Effector CD4-positive, alpha-beta T cell (primary cell): ENCODE measurements around the gene DAGLA.
"Not testable (repeated sequence)": the region's sequence is repeated elsewhere in the genome, so short reads cannot be mapped to it uniquely, and the experiment has no call there.

ENCODE experiments used
- DNase-seq: peaks from one replicate; pipeline ENCODE4 v3.0.0-alpha.2; 2020
- total RNA-seq: gene quantifications from one replicate; lab custom pipeline; 2026; lab: John Stamatoyannopoulos, UW

Gene DAGLA, protein sequence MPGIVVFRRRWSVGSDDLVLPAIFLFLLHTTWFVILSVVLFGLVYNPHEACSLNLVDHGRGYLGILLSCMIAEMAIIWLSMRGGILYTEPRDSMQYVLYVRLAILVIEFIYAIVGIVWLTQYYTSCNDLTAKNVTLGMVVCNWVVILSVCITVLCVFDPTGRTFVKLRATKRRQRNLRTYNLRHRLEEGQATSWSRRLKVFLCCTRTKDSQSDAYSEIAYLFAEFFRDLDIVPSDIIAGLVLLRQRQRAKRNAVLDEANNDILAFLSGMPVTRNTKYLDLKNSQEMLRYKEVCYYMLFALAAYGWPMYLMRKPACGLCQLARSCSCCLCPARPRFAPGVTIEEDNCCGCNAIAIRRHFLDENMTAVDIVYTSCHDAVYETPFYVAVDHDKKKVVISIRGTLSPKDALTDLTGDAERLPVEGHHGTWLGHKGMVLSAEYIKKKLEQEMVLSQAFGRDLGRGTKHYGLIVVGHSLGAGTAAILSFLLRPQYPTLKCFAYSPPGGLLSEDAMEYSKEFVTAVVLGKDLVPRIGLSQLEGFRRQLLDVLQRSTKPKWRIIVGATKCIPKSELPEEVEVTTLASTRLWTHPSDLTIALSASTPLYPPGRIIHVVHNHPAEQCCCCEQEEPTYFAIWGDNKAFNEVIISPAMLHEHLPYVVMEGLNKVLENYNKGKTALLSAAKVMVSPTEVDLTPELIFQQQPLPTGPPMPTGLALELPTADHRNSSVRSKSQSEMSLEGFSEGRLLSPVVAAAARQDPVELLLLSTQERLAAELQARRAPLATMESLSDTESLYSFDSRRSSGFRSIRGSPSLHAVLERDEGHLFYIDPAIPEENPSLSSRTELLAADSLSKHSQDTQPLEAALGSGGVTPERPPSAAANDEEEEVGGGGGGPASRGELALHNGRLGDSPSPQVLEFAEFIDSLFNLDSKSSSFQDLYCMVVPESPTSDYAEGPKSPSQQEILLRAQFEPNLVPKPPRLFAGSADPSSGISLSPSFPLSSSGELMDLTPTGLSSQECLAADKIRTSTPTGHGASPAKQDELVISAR
- total RNA-seq, result 2.4 reads per million, percentile 7 among the genes with 10 or more reads in this experiment

DNA sequence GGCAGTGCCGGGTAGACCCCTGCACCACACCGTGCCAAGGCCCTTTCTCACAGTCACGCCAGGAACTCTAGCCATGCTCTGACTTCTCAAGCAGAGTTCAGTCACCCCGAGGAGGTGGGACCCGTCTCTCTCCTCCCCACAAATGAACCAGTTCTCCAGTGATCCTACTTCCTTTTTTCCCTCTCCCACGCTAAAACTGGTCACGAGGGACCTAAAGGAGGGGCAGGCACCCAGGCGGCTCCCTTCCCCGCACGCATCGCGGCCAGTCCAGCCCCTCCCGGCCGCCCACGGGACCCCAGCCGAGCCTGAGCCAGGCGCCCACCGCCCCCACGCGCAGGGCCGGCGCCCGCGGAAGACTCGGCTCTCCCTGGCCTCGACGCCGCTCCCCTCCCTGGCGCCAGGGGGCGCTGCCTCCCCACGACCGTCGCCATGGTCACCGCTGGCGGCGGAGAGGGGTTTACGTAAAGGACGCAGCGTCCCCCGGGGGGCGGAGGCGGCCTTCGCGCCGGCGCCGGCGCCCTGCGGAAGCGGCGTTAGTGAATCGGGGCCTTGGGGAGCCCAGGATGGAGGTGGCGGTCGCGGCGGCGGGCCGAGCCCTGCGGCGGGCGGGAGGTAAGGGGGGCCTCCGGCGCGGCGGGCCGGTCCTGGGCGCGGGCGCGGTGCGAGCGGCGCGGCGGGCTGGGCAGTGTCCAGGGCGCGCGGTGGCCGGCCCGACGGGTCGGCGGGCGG, at the start of gene DAGLA:
TSS of gene DAGLA (plus strand) at position 499 of the 729 bp plus-strand sequence. CDS start 39,765 bp downstream, outside the sequence.
- peak; percentile 70 for DNase-seq

DNA sequence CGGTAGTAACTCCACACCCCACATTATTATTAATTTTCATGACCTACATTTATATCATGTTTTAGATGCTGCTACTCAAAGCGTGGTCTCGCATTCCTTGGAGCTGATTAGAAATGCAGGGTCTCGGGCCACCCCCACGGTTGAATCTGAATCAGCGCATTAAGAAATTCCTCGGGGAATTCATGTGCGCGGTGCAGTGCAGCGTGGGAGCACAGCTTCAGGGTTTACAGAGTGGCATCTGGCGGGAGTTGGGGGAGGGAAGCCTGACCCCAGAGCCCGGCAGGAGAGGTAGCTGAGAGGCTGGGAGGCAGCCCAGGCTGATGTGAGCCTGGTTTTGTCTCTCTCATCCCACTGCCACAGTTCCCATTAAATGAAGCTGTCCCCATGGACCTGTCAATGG, 48.1 kb upstream of the DAGLA start:
- DNase-seq, result no peak

DNA sequence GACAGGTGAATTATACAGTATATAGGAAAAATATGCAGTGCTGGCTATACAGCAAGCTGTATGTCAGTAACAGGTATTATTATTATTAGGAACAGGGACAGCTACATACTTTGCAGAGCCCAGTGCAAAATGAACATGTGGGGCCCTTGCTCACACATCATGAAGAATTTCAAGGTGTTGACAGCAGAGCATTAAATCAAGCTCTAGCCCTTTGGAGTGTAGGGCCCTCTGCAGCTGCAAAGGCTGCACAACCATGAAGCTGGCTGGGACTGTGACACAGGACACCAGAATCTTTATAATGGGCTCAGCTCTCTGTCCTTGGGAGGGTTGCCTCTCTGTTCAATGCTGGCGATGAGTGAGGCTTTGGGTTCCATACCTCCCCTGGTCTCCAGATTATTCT, 44.9 kb upstream of the DAGLA start:
- DNase-seq, result no peak

DNA sequence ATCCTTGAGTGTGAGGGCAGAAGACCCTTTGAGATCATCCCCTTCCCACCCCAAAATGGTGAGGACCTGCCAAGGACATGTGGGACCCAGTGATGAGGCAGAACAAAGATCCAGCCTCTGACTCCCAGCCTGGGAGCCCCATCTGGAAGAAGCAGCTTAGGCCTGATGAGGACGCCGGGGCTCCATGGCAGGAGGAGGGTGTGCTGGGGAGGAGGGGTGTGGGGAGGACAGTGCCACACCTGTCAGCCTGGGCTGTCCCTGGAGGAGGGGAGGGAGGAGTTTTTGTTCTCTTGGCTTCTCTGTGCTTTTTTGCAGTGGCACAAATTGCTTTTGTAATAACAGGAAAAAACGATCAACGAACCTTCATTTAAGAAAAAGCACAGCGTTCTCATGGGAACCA, 44.4 kb upstream of the DAGLA start:
- DNase-seq, result no peak

DNA sequence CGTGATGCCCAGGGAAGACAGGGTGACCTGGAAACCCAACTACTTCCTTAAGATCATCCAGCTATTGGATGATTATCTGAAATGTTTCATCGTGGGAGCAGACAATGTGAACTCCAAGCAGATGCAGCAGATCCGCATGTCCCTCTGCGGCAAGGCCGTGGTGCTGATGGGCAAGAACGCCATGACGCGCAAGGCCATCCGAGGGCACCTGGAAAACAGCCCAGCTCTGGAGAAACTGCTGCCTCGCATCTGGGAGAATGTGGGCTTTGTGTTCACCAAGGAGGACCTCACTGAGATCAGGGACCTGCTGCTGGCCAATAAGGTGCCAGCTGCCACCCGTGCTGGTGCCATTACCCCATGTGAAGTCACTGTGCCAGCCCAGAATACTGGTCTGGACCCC, 43.5 kb upstream of the DAGLA start:
- DNase-seq, result no peak

DNA sequence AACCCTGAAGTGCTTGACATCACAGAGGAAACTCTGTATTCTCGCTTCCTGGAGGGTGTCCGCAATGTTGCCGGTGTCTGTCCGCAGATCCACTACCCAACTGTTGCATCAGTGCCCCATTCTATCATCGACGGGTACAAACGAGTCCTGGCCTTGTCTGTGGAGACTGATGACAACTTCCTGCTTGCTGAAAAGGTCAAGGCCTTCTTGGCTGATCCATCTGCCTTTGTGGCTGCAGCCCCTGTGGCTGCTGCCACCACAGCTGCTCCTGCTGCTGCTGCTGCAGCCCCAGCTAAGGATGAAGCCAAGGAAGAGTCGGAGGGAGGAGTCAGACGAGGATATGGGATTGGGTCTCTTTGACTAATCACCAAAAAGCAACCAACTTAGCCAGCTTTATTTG, 42.9 kb upstream of the DAGLA start:
- DNase-seq, result no peak

DNA sequence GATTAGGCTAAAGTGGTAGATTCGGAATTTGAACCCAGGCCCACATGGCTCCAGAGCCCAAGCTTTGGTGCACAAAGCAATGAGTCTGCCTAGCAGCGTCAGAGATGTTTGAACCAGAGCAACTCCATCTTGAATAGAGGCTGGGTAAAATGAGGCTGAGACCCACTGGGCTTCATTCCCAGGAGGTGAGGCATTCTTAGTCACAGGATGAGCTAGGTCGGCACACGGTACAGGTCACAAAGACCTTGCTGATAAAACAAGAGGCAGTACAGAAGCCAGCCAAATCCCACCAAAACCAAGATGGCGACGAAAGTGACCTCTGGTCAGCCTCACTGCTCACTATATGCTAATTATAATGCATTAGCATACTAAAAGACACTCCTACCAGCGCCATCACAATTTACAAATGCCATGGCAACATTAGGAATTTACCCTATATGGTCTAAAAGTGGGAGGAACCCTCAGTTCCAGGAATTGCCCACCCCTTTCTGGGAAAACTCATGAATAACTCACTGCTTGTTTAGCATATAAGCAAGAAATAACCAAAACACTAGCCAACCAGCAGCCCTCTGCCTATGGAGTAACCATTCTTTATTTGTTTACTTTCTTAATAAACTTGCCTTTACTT, 40.3 kb upstream of the DAGLA start:
- no peak for DNase-seq

DNA sequence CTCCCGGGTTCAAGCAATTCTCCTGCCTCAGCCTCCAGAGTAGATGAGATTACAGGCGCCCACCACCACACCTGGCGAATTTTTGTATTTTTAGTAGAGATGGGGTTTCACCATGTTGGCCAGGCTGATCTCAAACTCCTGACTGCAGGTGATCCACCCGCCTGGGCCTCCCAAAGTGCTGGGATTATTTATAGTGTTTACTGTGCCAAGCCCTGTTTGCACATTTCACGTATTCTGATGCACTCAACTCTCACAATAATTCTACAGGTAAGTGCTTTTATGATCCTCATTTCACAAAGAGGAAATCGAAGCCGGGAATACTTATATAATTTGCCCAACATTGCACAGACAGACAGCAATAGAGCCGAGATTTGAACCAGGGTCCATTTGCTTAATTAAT, 38.0 kb upstream of the DAGLA start:
- DNase-seq, result no peak

DNA sequence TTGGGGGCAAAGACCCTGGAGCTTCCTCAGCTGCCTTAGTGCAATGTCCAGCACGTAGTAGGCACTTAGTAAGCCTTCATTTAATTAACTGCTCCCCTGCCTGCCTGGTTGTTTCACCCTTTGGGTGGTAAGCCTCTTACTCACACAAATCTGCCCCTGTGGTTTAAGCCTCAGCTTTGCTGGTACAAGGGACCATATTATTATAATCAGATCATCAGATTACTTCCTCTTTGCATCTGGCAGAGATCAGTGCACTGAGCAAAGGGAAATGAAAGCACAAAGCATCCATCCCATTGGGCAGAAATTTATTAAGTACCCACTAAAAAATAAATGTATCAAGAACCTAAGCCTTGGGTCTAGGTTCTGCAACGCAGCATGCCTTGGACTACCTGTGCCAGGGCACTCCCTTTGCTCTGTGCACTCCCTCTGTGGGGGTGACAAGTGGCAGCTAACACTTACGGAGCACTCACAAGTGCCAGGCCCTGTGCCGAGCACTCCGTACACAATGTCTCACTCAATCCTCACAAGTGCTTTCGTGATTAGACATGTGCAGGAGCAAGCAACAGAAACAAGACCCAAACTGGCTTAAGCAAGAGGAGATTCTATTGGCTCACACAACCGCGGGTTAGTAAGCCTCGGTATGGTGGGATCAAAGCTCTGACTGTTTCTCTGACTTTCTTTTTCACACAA, 34.9 kb upstream of the DAGLA start:
- DNase-seq, result no peak

DNA sequence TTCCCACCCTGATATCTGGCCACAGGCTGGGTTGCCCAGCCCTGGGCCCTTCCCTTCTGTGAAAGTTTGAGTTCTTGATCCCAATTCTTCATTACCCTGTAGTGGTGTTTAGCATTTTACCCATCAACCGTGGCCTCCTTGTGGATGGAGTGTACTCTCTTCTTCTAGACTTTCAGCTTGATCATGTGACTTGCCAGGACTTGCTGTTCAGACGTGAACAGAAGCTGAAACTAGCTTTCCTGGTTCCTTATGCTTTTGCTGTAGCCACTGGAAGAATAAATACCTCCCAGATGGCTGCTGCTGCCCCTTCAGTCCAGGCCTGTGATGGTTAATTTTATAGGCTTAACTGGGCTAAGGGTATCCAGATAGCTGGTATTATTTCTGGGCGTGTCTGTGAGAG, 32.7 kb upstream of the DAGLA start:
- no peak for DNase-seq

DNA sequence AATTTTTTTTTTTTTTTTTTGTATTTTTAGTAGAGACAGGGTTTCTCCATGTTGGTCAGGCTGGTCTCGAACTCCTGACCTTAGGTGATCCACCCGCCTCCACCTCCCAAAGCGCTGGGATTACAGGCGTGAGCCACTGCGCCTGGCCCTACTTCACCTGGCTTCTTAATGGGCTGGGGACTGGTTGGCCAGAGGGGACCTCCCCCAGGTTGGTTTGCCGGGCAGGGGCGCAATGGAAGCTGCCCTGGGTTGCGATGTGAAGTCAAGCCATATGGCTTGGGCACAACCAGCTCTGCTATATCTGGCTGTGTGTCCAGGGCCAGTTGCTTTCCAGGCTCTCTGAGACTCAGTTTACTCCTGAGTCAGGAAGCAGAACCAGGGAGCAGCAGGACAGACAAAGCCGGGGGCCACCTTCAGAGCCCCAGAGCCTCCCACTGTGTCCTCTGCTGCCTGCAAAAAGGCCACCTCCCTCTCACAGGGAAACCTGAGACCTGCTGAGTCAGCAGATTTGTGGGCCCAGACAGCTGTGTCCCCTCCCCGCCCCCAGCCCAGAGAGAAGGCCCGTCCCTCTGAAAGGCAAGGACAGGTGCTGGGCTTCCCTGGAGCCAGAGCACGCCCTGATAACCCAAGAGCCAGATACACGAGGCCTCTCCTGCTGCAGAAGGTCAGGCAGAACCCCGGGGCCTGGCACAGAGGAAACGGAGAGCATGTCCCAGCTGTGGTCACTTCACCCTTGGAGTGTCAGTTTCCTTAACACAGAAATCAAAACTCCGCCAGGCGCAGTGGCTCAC, 29.2 kb upstream of the DAGLA start:
- no peak for DNase-seq

DNA sequence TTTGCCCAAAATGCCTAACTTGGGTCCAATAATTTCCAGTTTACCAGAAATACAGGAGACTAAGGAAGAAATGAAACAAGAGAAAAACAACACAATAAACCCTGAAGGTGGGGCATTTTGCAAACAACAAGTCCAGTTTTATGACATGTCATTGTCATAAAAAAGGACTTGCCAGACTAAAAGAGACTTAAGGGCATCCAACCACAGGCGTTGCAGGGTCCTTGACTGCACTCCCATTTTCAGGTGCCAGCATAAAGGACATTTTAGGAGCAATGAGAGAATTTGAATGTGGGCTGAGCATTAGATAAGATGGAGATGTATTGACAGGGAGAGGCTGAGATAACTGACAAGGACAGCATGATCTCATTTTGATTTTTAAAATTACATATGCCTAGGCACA, 28.1 kb upstream of the DAGLA start:
- DNase-seq, result no peak

DNA sequence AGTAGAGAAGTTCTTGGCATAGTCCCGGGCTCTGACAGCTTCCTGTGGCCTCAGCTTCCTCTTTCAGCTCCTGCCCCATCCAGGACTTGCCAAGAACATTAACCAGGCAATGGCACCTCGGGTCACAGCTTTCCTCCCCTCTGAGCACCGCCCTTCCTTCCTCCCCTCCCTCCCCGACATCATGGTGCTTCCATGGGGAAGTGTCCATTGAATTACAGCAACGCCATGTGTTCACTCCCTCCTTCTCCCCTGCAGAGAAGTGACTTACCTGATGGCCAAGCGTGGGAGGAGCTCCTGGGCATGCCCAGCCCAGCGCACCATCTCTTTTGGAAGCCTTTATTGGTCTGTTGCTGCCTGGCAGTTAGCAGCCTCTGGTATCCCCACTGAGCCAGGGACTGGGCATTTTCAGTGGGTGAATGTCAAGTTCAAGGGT, 25.8 kb upstream of the DAGLA start:
- no peak for DNase-seq

DNA sequence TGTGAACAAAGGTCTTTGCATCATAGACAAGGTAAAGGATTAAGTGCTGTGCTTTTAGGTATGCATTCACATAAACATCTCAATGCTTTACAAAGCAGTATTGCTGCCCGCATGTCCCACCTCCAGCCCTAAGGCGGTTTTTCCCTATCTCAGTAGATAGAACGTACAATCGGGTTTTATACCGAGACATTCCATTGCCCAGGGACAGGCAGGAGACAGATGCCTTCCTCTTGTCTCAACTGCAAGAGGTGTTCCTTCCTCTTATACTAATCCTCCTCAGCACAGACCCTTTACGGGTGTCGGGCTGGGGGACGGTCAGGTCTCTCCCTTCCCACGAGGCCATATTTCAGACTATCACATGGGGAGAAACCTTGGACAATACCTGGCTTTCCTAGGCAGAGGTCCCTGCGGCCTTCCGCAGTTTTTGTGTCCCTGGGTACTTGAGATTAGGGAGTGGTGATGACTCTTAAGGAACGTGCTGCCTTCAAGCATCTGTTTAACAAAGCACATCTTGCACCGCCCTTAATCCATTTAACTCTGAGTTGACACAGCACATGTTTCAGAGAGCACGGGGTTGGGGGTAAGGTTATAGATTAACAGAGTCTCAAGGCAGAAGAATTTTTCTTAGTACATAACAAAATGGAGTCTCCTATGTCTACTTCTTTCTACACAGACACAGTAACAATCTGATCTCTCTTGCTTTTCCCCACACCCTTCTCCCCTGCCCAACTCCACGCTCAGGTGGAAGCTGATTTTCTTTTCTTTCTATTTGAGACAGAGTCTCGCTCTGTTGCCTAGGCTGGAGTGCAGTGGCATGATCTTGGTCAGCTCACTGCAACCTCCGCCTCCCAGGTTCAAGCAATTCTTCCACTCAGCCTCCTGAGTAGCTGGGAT, 24.7 kb upstream of the DAGLA start:
- DNase-seq, result not testable (repeated sequence)

DNA sequence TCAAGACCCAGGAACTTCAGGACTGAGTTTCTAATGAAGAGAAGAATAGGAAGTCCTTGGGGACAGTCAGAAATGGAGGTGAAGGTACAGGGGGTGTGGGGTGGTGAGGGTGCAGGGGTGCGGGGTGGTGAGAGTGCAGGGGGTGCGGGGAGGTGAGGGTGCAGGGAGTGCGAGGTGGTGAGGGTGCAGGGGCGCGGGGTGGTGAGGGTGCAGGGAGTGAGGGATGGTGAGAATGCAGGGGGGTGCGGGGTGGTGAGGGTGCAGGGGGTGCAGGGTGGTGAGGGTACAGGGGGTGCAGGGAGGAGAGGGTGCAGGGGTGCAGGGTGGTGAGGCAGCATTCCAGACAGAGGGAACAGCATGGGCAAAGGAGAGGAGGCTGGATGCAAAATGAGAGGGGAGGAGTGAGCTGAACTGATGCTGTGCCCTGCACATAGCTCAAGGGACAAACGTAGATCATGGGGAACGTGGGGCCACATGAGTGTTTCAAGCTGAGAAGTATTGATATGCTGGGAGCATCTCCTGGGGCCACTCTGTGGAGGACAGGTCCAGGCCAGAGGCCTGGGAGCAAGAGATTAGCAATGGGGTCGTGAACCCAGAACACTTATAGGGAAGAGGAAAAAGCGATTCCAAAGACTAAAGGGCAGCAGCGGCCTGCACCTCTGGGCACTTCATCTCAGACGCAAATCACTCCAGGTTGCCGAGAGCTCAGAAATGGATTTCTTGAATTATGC, 23.7 kb upstream of the DAGLA start:
- no peak for DNase-seq

DNA sequence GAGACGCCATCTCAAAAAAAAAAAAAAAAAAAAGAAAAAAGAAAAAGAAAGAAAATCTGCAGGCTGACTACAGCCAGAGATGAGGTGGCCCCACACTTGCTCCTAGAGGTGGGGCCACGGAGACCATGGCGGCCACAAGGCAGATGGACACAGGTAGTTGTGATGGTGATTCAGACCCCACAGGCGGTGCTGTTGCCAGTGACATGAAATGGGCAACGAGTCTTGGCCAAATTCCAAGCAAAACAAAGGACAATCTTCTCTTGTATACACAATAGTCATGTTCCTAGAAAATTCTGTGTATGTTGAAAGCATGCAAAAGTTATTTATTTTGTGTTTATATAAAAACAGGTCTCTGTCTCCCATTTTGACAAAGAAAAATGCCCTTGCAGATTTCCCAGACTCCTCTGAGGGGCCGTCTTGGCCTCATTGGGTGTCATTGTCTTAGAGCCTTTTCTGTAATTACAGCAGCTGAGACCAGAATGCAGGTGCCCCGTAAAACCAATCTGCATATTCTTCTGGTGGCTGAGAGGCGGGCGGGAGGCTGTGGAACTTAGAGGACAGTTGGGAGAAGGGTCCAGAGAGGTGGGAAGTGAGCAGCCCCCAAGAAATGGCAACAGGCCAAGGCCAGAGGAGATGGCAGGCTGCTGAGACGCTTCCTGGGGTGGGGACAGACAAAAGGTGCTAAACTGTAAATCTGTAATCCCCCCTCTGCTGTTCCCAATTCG, 22.5 kb upstream of the DAGLA start:
- no peak for DNase-seq

DNA sequence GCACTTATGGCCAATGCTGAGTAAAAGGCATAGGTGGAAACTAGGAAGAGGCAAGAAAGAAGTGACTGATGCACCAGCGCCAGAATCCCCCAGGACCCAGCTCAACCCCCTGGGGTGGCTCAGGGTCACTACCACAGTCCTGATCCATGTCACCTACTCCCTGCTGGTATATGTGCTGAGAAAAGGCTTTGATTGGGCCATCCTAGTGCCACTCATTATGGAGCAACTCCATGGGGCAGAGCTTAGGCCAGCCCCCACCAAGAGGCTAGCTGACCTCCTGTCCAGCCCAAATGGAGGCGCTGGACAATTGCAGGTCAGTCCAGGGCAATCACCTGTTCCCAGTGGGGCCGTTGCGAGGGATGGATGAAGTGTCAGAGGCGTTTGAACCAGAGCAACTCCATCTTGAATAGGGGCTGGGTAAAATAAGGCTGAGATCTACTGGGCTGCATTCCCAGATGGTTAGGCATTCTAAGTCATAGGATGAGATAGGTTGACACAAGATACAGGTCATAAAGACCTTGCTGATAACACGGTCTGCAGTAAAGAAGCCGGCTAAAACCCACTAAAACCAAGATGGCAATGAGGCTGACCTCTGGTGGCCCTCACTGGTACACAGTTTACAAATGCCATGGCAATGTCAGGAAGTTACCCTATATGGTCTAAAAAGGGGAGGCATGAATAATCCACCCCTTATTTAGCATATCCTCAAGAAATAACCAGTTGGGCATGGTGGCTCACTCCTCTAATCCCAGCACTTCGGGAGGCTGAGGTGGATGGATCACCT, 20.6 kb upstream of the DAGLA start:
- DNase-seq, result no peak
